Colonic mucosa (tissue), 4 donors: ENCODE results near the gene DCUN1D3. TPM values are rescaled to one million over a fixed set of nuclear protein-coding genes. Genes with fewer than 3 reads are reported as not detected.

Experiments
- DNase-seq: peaks from one replicate; pipeline ENCODE4 v3.0.0-alpha.2; 2020
- H3K27ac ChIP-seq: fragments of 200-600 bp; one replicate; pipeline ENCODE4 v1.8.0; 2021
- H3K27me3 ChIP-seq: fragments of 200-600 bp; one replicate; pipeline ENCODE4 v1.8.0; 2021
- H3K36me3 ChIP-seq: fragments of 200-600 bp; one replicate; pipeline ENCODE4 v1.8.0; 2021
- H3K4me1 ChIP-seq: fragments of 200-600 bp; one replicate; pipeline ENCODE4 v1.8.0; 2021; ENCODE audit warnings: mild to moderate bottlenecking
- H3K4me3 ChIP-seq: fragments of 200-600 bp; one replicate; pipeline ENCODE4 v1.8.0; 2021
- H3K9ac ChIP-seq, 2 donors: one replicate each; pipeline ENCODE4 v1.7.0; 2013; ENCODE audit warnings: control low read depth in 2 of 2, low read depth in 2 of 2, low read length in 2 of 2
- H3K9me3 ChIP-seq: fragments of 200-600 bp; one replicate; pipeline ENCODE4 v1.8.0; 2021
- intact Hi-C: fragments of 100-400 bp; cut with DNase I; formaldehyde crosslinking; loops from one replicate; pipeline ENCODE4 v1.14.1; 2022
- total RNA-seq, 2 donors: library from RNA; stranded (reverse); fragmentation: NEBNext Ultra II Directional in 1 of 2; extraction: Animal tissue kit (Norgen Biotek cat#: 25700) in 1 of 2; gene quantifications; one replicate each; pipeline ENCODE4 v1.2.1, GENCODE V29; 2021
- TF ChIP-seq, protein P1 (sequence below): fragments of 200-600 bp; IDR thresholded peaks from one replicate; pipeline ENCODE4 v1.8.0; 2022; ENCODE audit warnings: antibody characterized with exemption, mild to moderate bottlenecking
- donor health status: healthy.
- donor health status: DM: no; HTN: no; CAD: no.
- donor health status: DM: no; HTN: no; CAD: no.

The DCUN1D3 gene
- total RNA-seq, 2 donors from 2014 or later, result 6.0 to 15.0 TPM

DNA sequence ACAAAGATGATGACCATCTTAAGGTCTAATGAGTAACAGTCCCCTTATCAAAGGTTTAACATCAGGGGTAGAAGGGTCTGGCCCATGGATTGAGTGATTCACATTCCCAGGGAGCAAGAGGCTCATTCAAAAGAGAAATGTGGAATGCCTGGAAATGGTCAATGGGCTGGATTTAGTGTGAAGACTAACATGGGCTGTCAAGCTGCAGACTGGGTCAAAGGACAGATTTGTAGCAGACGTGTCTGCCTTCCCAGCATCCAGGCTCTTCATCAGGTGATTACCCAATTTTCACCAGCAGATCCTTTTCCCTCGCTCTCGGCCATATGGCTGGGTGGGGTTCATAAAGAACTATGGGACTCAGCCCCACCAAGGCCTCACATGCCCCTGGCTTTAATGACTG is 26.8 kb downstream of the DCUN1D3 start:
- TF ChIP-seq, protein P1, sequence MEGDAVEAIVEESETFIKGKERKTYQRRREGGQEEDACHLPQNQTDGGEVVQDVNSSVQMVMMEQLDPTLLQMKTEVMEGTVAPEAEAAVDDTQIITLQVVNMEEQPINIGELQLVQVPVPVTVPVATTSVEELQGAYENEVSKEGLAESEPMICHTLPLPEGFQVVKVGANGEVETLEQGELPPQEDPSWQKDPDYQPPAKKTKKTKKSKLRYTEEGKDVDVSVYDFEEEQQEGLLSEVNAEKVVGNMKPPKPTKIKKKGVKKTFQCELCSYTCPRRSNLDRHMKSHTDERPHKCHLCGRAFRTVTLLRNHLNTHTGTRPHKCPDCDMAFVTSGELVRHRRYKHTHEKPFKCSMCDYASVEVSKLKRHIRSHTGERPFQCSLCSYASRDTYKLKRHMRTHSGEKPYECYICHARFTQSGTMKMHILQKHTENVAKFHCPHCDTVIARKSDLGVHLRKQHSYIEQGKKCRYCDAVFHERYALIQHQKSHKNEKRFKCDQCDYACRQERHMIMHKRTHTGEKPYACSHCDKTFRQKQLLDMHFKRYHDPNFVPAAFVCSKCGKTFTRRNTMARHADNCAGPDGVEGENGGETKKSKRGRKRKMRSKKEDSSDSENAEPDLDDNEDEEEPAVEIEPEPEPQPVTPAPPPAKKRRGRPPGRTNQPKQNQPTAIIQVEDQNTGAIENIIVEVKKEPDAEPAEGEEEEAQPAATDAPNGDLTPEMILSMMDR, result no peak
- Histone ChIP-seq H3K9ac (peak overlapping the region in 1 of 2 donors; percentile 24), H3K27me3 (no peaks in the 10 kb centered on the region), H3K36me3 (no peaks in the 10 kb centered on the region), H3K27ac (no peak overlapping the region), H3K4me3 (no peak overlapping the region), H3K4me1 (peaks cover 6% of the 10 kb centered on the region), H3K9me3 (no peaks in the 10 kb centered on the region)
- intact Hi-C loops, result no loop called here
- no peak for DNase-seq

DNA sequence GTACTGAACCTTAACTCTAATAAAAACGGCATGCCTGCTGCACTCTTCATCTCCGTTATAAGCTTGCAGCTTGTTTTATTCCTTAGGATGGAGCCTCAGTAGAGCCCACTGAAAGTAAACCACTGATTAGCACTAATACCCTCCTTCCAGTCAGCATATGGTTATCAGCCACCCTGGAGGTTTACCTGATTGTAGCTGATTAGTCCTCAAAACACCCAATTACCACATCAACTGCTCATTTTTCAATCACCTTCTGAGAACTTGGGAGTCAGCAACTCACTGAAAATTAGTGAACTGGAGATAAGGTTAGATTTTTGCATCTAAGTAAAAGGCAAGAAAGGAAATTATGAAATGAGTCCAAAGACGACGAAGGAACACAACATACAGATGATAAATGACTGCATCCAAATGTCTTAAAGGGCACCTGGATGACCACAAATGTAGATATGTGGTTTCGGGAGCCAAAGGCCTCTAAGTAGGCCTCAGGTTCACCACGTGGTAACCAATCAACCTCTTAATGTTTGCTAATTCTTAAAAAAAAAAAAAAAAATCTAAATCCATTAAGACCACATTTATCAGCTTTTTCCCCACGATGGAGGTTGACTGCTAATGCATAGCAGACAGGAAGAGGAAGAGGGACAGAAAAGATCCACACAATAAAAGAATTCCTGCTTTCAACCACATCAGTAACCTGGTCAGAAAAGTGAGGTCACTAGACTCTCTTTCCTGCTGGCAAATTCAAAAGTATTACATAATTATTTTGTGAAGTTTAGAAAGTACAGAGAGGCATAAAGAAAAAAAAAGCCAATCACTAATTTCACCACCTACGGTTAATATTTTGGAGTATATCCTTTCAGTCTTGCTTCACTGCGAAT is 28.0 kb downstream of the DCUN1D3 start:
- Histone ChIP-seq H3K9ac (no peak overlapping the region), H3K36me3 (no peaks in the 10 kb centered on the region), H3K9me3 (no peaks in the 10 kb centered on the region), H3K4me3 (no peak overlapping the region), H3K27me3 (no peaks in the 10 kb centered on the region), H3K27ac (no peak overlapping the region), H3K4me1 (peaks cover 6% of the 10 kb centered on the region)
- TF ChIP-seq, protein P1, result no peak
- intact Hi-C loops, result no loop called here
- no peak for DNase-seq

DNA sequence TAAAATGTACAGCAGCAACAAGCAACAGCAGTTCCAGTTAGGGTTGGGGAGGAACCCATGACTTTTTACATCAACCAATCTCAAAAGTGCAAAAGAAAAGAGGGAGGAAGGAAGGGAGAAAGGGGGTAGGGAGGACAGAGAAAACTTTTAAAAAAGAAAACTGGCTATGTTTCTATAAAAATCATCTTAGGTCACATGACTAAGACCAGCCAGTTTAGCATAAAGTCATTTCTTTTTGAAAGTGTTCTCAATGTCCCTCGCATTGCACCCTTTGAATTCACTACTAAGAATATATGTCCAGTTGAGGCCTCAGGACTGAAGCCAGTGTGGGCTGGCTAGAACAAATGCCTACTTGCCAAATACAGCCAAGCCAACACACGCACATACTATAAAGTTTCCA is 28.9 kb downstream of the DCUN1D3 start:
- no peaks in the 10 kb centered on the region for H3K36me3 ChIP-seq
- TF ChIP-seq, protein P1, result no peak
- no peak overlapping the region for H3K4me3 ChIP-seq
- DNase-seq, result no peak
- H3K4me1 ChIP-seq, result peaks cover 6% of the 10 kb centered on the region
- H3K9me3 ChIP-seq, result no peaks in the 10 kb centered on the region
- H3K9ac ChIP-seq, result no peak overlapping the region
- intact Hi-C loops, result no loop called here
- no peak overlapping the region for H3K27ac ChIP-seq
- no peaks in the 10 kb centered on the region for H3K27me3 ChIP-seq

DNA sequence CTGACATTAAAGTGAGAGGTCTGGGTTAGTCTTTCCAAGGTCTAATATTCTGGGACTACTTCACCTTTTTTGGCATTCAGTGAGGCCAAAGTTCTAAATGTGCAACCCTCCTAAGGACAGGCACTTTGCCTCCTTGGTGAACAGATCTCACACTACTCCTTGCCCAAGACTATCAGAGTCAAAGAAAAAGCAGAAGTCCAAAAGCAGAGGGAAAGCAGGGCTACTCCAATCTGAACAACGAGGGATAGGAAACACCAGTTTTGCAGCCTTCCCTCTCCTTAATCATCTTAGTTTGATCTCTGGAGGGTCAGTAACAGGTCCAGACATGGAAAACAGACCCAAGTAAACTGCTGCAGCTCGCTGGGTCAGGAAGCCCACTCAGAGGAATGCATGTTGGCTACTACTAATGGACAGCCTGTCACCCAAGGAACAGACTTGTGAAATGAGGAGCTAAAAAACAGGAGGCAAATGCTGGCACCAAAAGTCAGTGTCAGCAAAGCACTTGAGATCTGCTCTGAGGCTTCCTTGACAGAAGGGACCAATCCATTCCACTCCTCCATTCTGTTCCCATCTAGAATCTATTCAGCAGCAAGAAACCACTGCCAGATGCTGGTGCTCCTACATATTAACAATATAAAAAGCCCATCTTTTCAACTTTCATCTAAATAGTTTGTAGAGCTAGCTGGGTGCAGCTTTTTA is 29.9 kb downstream of the DCUN1D3 start:
- no peaks in the 10 kb centered on the region for H3K9me3 ChIP-seq
- intact Hi-C loops, result no loop called here
- peaks cover 6% of the 10 kb centered on the region for H3K4me1 ChIP-seq
- H3K4me3 ChIP-seq, result no peak overlapping the region
- H3K9ac ChIP-seq, result no peak overlapping the region
- TF ChIP-seq, protein P1, result no peak
- no peak overlapping the region for H3K27ac ChIP-seq
- no peaks in the 10 kb centered on the region for H3K36me3 ChIP-seq
- no peak for DNase-seq
- H3K27me3 ChIP-seq, result no peaks in the 10 kb centered on the region

DNA sequence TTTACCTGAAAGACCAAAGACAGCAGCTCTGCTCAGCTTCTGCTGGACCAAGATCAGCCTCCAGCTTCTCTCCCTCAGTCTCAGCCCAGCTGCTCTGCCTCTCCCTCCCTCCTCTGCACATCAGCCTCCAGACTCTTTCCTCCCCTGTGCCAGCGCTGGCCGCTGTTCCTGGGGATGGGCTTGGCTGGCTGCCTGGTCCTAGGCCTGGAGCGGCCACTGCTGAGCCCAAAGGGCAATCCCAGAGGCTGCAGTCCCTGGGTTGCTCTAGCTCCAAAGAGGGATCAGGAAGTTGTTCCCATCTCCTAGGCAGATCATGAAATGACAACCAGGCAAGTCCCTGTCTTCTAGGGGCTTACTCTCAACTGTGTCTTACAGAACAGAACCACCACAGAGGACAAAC is 31.3 kb downstream of the DCUN1D3 start:
- Histone ChIP-seq H3K36me3 (no peaks in the 10 kb centered on the region), H3K4me1 (peaks cover 6% of the 10 kb centered on the region), H3K9ac (no peak overlapping the region), H3K27me3 (no peaks in the 10 kb centered on the region), H3K27ac (no peak overlapping the region), H3K9me3 (no peaks in the 10 kb centered on the region), H3K4me3 (no peak overlapping the region)
- TF ChIP-seq, protein P1, result no peak
- intact Hi-C loops, result no loop called here
- DNase-seq, result peak; percentile 80
